ENCODE results near the gene SRRM3.
"Not testable (repeated sequence)": the region's sequence is repeated elsewhere in the genome, so short reads cannot be mapped to it uniquely, and the experiment has no call there.

The SRRM3 gene

DNA sequence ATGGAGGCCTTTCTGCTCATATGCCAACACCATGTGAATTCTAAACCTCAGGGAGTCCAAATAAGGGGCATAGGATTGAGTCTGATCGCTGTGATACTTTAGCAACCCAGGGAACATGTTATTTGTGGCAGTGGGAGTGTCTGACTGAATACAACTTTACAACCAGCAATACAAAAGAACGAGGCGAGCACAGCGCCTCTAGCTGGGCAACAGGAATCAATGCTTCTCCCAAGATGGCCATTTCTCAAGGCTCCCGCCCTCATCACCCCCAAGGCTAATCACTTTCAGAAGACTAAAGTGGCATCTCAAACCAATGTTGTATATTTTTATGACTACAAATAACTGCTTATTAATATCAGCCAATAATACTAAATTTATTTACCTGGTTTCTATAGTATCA lies 129.0 kb downstream of the SRRM3 start:
- TF ChIP-seq, protein P1, sequence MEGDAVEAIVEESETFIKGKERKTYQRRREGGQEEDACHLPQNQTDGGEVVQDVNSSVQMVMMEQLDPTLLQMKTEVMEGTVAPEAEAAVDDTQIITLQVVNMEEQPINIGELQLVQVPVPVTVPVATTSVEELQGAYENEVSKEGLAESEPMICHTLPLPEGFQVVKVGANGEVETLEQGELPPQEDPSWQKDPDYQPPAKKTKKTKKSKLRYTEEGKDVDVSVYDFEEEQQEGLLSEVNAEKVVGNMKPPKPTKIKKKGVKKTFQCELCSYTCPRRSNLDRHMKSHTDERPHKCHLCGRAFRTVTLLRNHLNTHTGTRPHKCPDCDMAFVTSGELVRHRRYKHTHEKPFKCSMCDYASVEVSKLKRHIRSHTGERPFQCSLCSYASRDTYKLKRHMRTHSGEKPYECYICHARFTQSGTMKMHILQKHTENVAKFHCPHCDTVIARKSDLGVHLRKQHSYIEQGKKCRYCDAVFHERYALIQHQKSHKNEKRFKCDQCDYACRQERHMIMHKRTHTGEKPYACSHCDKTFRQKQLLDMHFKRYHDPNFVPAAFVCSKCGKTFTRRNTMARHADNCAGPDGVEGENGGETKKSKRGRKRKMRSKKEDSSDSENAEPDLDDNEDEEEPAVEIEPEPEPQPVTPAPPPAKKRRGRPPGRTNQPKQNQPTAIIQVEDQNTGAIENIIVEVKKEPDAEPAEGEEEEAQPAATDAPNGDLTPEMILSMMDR (IDR thresholded peaks at IDR 0.05; ENCODE audit: insufficient read depth, low read length, missing control alignments), result no peak
- CTCF ChIA-PET, result interaction anchor here (1.4 kb wide), 1 partner anchor 153 kb away, joined by 4 read pairs; no protein-coding TSS in a partner anchor
- no peak for DNase-seq (ENCODE audit: low read depth, low spot score)
- POLR2A ChIA-PET, result interaction anchor here (0.6 to 1.1 kb wide), 2 partner anchors 12 to 92 kb away, joined by 3 read pairs; no protein-coding TSS in a partner anchor
- H3K4me3 ChIP-seq (ENCODE audit: low read depth, low read length), result no peak overlapping the region

DNA sequence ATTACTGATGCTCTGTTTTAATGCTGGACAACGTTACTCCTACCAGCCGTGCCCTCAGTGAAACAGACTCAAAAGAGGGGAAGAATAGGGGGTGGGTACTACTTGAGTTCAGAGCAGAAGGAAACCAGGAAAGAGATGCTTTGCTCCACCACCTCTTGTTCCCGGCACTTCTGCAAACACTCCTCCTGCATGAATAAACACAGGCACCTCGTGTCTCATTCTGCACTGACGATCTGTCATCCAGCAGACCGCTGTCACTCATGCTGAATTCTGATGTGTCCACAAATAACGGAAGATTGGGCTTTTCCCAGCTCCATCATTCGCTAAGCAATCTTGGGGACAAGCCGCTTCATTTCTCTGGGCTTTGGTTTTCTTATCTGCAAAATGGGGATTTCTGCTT lies 130.4 kb downstream of the SRRM3 start:
- POLR2A ChIA-PET, result no interaction called here
- CTCF ChIA-PET, result no interaction called here

DNA sequence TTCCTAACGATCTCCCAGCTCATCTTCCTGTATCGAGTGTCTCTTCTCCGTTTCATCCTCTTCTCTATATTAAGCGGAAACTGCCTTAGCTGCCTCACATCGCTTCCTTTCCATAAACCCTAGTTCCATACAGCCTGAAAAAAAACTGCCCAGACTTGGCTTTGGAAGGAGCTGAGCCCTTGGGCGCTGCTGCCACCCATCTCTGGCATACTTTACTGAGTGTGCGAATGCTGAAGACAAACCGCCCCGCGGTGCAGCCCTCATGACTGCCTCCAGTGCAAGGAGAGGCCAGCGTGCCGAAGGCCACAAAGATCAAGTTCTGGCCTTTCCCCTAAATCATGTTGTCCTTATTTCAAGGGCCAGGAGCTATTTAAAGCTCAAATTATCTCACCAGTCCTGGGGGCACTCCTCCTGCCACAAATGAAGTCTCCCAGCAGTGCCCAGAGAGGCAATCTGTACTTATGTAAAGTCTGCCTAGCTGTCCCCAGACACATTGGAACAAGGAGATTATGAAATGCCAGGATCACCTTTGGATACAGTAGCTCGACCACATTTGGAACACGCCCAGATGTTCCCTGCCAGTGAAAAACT lies 131.9 kb downstream of the SRRM3 start:
- POLR2A ChIA-PET, result no interaction called here
- TF ChIP-seq, protein P1 (IDR thresholded peaks at IDR 0.05; ENCODE audit: insufficient read depth, low read length, missing control alignments), result no peak
- CTCF ChIA-PET, result interaction anchor here (0.7 to 1.6 kb wide), 3 partner anchors 19 to 155 kb away, joined by 3 to 7 read pairs (median 4); no protein-coding TSS in a partner anchor
- DNase-seq (ENCODE audit: low read depth, low spot score), result no peak
- H3K4me3 ChIP-seq (ENCODE audit: low read depth, low read length), result no peak overlapping the region

More for the DNA sequence above, 130.4 kb downstream of the SRRM3 start:
- DNase-seq (ENCODE audit: low read depth, low spot score), result no peak
- no peak overlapping the region for H3K4me3 ChIP-seq (ENCODE audit: low read depth, low read length)
- TF ChIP-seq, protein P1 (IDR thresholded peaks at IDR 0.05; ENCODE audit: insufficient read depth, low read length, missing control alignments), result no peak

DNA sequence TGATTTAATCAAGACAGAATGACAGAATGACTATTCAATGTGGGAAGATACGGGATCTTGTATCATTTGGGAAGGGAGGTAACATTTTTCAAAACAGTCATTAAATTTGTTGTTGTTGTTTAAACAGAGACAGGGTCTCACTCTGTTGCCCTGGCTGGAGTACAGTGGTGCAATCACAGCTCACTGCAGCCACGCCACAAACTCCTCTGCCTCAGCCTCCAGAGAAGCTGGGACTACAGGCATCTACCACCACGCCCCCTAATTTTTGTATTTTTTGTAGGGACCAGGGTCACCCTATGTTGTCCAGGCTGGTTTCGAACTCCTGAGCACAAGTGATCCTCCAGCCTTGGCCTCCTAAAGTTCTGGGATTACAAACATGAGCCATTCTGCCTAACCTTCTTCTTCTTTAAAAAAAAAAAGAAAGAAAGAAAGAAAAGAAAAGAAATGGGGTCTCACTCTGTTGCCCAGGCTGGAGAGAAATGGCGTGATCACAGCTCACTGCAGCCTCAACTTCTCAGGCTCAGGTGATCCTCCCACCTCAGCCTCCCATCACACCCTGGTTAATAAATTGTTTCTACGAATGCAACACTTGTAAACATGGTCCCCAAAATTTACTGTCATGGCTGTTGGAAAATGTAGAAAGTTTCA lies 132.7 kb downstream of the SRRM3 start:
- ChIA-PET POLR2A (no interaction called here), CTCF (interaction anchor here (0.7 to 2.6 kb wide), 5 partner anchors 18 to 156 kb away, joined by 3 to 11 read pairs (median 4); partner anchors contain the start of gene YWHAG)
- TF ChIP-seq, protein P1 (IDR thresholded peaks at IDR 0.05; ENCODE audit: insufficient read depth, low read length, missing control alignments), result no peak
- no peak overlapping the region for H3K4me3 ChIP-seq (ENCODE audit: low read depth, low read length)
- DNase-seq (ENCODE audit: low read depth, low spot score), result no peak

DNA sequence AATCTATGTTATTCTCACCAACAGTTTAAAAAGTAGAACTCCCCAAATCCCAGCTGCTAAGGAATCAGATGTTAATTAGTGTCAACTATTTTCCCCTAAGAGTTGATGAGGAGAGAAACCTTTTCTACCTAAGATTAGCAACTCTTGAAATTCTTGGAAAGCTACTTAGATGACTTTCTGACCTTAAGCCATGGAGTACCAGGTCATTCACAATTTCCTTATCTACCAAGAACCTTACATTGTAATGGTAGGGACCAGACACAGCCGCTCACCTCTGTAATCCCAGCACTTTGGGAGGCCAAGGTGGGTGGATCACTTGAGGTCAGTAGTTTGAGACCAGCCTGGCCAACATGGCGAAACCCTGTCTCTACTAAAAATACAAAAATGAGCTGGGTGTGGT lies 133.7 kb downstream of the SRRM3 start:
- CTCF ChIA-PET, result interaction anchor here (0.9 to 2.6 kb wide), 4 partner anchors 17 to 24 kb away, joined by 3 to 11 read pairs (median 4); partner anchors contain the start of gene YWHAG
- POLR2A ChIA-PET, result not testable (repeated sequence)

DNA sequence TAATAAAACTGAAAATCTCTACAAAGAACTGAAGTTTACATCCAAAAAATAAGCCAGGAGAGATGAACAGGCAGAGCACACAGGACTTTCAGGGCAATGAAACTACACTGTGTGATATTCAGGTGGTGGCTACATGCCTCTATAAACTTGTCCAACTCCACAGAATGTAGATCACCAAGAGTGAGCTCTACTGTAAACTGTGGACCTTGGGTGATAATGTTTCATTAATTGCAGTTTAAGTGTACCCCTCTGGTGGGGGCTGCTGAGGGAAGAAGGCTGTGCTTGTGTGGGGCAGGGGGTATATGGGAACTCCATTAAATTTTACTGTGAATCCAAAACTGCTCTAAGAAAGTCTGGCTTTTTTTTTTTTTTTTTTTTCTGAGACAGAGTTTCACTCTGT lies 134.4 kb downstream of the SRRM3 start:
- POLR2A ChIA-PET, result no interaction called here
- DNase-seq (ENCODE audit: low read depth, low spot score), result no peak
- TF ChIP-seq, protein P1 (IDR thresholded peaks at IDR 0.05; ENCODE audit: insufficient read depth, low read length, missing control alignments), result no peak
- CTCF ChIA-PET, result interaction anchor here (1.4 to 2.6 kb wide), 2 partner anchors 22 to 23 kb away, joined by 4 to 11 read pairs; partner anchors contain the start of gene YWHAG
- H3K4me3 ChIP-seq (ENCODE audit: low read depth, low read length), result no peak overlapping the region

More for the DNA sequence above, 133.7 kb downstream of the SRRM3 start:
- H3K4me3 ChIP-seq (ENCODE audit: low read depth, low read length); DNase-seq (ENCODE audit: low read depth, low spot score): not testable (repeated sequence)
